Measurements from ENCODE around the gene LRCH2. TPM values are rescaled to one million over a fixed set of nuclear protein-coding genes. Genes with fewer than 3 reads are reported as not detected.

Gene LRCH2, protein sequence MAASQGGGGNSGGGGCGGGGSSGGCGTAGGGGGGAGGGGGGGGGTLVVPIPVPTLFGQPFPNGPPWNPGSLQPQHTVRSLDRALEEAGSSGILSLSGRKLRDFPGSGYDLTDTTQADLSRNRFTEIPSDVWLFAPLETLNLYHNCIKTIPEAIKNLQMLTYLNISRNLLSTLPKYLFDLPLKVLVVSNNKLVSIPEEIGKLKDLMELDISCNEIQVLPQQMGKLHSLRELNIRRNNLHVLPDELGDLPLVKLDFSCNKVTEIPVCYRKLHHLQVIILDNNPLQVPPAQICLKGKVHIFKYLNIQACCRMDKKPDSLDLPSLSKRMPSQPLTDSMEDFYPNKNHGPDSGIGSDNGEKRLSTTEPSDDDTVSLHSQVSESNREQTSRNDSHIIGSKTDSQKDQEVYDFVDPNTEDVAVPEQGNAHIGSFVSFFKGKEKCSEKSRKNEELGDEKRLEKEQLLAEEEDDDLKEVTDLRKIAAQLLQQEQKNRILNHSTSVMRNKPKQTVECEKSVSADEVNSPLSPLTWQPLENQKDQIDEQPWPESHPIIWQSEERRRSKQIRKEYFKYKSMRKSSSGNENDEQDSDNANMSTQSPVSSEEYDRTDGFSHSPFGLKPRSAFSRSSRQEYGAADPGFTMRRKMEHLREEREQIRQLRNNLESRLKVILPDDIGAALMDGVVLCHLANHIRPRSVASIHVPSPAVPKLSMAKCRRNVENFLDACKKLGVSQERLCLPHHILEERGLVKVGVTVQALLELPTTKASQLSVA
- 1 to 10 TPM; 5.2 to 5.7 TPM for total RNA-seq
- long read RNA-seq, partial matches to known transcripts, result 1 of 1 reads
- long read RNA-seq, other reads (novel, unspliced or antisense), result 0 of 1 reads

DNA sequence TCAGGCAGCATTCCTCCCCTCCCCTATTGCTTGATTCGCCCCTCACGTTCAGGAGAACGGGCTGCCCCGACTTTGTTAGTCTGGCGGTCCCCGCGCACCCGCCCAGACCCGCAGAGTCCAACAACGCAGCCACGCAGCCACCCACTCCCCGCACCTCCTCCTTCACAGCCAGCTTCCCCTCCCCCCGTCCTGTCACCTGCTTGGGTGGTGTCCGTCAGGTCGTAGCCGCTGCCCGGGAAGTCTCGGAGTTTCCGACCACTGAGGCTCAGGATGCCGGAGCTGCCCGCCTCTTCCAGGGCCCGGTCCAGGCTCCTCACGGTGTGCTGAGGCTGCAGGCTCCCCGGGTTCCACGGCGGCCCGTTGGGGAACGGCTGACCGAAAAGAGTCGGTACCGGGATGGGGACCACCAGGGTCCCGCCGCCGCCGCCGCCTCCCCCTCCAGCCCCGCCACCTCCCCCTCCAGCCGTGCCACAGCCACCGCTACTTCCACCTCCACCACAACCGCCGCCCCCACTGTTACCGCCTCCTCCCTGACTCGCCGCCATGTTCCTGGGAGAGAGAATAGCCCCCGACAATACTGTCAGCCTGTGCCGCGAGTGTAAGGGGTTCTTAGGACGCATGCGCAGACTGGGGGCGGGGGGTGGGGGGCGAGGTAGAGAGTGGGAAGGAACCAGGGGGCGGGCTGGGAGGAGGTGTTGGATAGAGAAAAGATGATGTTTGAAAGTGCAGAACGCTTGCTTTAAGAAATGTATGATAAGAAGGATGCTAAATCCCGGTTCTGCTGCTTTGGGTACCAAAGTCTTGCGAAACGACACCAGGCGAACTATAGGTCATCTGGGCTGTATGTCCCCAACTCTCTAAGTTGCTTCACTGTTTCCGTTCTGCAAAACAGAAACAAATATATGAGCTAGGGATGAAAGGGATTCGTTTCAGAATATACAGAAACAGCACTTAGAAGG, at the start of gene LRCH2:
Gene LRCH2, minus strand, starts transcription at position 600 of the 959 bp plus-strand sequence. Its CDS starts 55 bp downstream, at position 545.
- DNase-seq (peak; percentile 38), ATAC-seq (peak; percentile 89 to 92)
- intact Hi-C loops (cut with DNase I), result no loop called here

DNA sequence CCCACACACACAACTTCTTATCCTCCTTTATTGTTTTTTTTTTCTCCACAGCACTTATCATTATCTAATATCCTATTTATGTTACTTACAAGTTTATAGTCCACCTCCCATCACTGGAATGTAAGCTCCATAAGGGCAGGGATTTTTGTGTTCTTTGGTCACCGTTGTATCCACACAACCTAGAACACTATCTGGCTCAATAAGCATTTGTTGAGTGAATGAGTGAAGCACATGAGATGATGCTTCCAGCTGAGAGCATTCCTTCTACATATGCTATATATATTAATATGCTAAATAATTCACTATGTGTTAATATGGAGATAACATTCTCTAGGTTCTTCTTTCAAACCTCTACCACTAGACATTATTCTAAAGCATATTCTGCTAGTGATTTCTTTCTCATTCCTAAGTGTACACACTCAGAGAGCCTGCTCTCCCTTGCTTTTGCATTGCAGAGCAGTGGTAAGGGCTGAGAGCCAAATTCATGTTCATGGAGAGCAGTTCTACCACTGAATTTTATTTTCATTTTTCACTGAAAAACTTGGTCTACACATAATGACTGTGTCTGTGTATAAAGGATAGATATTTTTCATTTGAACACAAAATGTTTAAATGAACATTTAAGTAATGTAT, 35.3 kb upstream of the LRCH2 start:
- intact Hi-C loops (cut with DNase I), result no loop called here
- DNase-seq (no peak), ATAC-seq (no peak)

DNA sequence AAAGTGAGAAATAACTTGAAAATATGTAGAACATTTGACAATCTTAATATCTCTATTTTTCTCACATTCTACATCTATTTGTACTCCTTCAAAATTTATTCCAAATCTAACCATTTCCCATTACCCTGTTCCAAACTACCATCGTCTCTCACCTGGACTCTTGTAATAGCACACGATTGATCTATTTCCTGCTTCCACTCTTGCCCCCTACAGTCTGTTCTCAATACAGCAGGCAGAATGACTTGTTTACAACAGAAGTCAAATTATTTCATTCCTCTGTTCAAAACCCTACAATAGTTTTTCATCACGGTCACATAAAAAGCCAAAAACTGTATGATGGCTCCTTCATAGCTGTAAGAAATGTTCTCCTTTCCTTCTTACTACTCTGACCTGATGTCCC, 34.5 kb upstream of the LRCH2 start:
- ATAC-seq (no peak), DNase-seq (no peak)

DNA sequence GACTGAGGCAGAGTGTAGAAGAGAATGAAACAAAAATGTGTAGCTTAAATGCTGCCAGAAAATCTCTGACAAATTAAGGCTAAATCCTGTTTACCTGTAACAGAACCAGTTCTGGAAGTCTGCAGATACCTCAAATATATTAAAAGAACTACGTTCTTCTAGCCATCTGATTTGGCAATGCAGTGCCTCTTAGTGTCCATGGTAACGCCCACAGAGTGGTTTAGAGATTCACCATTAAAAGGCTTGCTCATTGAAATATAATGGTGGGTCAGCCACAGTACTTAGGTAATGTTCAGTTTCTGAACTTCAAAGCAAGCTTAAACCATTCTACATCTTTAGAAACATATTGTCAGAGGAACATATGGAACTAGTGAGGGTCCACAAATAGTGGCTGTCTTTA, 32.4 kb upstream of the LRCH2 start:
- DNase-seq (no peak), ATAC-seq (no peak)
- intact Hi-C loops (cut with DNase I), result no loop called here

More for the DNA sequence above, 34.5 kb upstream of the LRCH2 start:
- intact Hi-C loops (cut with DNase I), result no loop called here

GRCh38 chrX:115264009-115264408, 30.1 kb upstream of the LRCH2 start:
- DNase-seq (no peak), ATAC-seq (no peak)
- intact Hi-C loops (cut with DNase I), result no loop called here

DNA sequence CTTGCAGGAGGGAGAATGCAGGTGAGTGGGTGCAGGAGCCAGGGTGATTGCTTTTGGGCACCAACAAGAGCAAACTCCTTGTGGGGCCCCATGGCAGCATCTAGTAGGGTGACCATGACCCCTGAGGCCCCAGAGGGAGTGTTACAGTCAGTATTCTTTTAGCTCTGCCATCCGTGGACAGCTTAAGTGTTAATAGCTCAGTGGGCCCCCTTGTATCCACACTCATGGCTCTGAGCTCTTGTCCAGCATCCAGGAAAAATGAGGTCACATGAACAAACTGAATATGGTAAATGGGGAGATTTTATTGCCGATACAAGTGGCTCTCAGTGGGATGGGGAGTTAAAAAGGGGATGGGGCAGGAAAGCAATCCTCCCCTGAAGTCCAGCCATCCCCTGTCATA, 27.3 kb upstream of the LRCH2 start:
- intact Hi-C loops (cut with DNase I), result no loop called here
- ATAC-seq (no peak), DNase-seq (no peak)

- intact Hi-C loops (cut with DNase I), result no loop called here
- no peak for ATAC-seq
- DNase-seq, result no peak
Measured at GRCh38 chrX:115260330-115260729, 26.4 kb upstream of the LRCH2 start.

DNA sequence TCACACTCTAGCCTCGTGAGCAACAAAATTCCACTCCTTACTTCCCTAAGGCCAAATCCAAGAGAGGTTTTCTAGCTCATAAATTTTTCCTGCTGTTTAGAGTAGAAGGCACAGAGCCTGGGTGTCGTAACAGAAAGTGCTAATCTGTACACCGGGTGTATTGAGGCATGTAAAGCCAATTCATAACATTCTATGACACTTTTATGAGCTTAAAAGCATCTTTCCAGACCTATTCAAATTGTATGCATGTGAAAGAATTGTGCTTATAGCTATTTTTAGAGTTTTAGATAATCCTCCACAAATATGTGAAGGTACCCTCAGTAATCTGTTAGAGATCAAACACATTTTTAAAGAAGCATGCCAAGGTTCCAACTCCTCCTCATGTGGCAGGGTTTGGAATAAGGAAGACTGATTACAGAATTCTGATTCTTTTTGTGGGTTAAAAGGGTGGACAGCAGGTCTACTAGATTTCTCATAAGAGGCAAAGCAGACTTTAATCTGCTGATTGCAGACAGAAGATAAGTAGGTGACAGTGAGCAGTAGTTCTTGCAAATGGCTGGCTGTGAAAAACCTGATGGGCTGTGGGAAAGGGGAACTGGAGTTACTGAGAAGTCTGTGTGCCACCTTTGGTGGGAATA, 25.5 kb upstream of the LRCH2 start:
- intact Hi-C loops (cut with DNase I), result no loop called here
- ATAC-seq, result no peak
- DNase-seq, result no peak

DNA sequence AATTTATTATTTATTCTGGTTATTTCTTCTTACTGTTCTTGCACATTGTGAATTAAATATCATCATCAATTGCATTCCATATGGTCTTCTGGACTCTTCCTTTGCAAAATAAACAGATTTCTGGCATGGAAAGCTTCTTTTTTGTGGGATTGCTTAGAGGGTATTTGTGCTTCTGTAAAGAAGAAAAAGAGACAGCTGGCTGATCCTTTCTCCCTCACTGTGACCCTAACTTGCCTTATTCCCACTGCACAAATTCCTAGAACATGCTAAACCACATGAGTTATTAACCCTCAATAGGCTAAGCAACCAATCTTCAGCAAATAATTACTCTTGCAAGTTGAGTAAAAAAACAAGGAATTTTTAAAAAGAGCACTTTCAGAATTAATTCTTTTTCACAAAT, 23.8 kb upstream of the LRCH2 start:
- intact Hi-C loops (cut with DNase I), result no loop called here

GRCh38 chrX:115255003-115255402, 21.1 kb upstream of the LRCH2 start:
- DNase-seq (no peak), ATAC-seq (no peak)
- intact Hi-C loops (cut with DNase I), result no loop called here

More for the DNA sequence above, 23.8 kb upstream of the LRCH2 start:
- no peak for ATAC-seq
- no peak for DNase-seq

- intact Hi-C loops (cut with DNase I), result no loop called here
- ATAC-seq (no peak), DNase-seq (no peak)
Measured at GRCh38 chrX:115251458-115252233, 17.8 kb upstream of the LRCH2 start.

DNA sequence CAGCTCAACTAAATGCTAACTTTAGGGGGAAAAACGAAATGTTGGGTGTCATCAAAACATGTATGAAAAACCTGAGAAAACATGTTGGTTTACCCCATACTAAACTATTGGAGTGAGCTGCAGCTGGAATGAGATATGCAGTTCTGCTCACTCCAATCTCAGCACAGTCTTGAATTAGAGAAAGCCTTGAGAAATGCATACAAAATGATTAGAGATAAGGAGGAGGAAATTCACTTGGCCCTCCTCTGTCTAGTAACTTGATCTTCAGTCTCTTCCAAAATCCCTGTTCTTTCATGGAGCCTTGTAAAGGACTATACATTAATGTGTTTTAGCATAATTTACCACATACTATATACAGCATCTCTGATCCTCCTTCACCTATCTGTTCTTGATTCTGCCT, 3.2 kb upstream of the LRCH2 start:
- no peak for DNase-seq
- intact Hi-C loops (cut with DNase I), result no loop called here
- no peak for ATAC-seq

DNA sequence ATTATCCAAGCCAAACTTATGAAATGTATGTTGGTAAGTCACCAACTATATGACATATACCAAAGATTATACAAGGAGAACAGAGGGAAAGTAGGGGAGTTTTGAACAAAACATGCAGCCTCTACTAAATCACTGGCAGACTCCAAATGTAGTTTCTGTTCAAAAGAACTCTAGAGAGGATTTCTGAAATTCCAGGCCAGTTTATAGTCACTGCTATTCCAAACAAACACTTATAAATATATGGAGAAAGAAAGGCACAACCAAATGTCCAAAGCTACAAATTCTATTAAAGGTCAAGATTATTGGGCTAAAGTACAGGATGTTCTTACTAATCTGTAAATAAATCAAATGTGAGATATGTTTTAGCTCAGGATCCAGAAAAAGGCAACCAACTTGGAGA, 2.7 kb upstream of the LRCH2 start:
- intact Hi-C loops (cut with DNase I), result no loop called here
- no peak for ATAC-seq
- no peak for DNase-seq

DNA sequence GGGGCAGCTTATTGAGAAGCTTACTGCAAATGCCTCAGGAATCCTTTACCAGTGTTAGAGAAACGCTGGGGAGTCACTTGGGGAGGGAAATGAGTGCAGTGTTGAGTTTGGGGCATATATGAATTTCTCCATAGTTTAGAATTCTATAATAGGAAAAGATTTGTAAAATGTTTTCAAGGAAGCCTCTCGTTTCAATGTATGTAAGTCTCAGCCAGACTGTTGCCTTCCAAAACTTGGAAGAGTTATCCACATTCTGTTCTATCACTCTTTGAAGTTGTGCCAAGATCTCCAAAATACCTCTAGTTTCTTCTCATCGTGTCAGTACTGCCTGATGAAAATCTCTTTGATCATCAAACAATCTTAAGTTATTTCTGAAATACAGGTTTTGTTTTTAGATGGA, 565 bp upstream of the LRCH2 start:
- intact Hi-C loops (cut with DNase I), result no loop called here
- ATAC-seq (peak in 1 of 2 donors; percentile 25), DNase-seq (no peak)

DNA sequence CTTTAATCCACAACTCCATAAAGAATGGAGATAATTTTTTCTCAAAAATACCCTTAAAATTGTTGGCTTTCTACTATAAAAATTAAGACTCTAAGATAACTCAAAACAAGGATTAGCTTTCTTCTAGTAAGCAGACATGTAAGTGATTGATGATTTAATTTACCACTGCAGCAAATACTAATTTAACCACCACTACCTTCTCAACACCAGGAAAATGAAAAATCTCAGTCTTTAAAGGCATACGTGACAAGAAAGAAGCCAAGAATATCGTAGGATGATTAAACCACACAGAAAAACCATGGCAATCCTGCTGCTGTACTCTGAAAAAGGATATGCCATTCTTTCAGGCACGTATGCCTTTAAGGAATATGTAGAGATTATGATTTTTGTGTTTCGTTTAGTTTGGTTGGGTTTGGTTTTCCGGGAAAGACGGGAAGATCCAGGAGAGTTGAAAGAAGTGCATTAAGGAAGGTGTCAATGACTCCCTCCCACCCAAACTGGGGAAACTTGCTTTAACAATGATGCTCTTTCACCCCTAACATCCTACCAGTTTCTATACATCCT, 881 bp downstream of the LRCH2 start:
- DNase-seq (no peak), ATAC-seq (no peak)
- intact Hi-C loops (cut with DNase I), result no loop called here

- ATAC-seq (no peak), DNase-seq (no peak)
- intact Hi-C loops (cut with DNase I), result loop anchor here in 1 of 2 donors (10.0 kb wide), 1 partner anchor 55 kb away; the partner anchor contains the start of gene LUZP4
Measured at GRCh38 chrX:115229337-115230003, 4.4 kb downstream of the LRCH2 start.

- DNase-seq, result no peak
- ATAC-seq, result no peak
- intact Hi-C loops (cut with DNase I), result loop anchor here in 1 of 2 donors (10.0 kb wide), 1 partner anchor 58 kb away; the partner anchor contains the start of gene LUZP4
Measured at GRCh38 chrX:115226929-115227328, 7.0 kb downstream of the LRCH2 start.

Measured in left cardiac atrium (tissue), 4 donors.